Measurements from ENCODE around the gene DCST1.
A peak's percentile ranks its signal among the peaks of the same experiment; 100 is the strongest.

The DCST1 gene

GRCh38 chr1:155070721-155071569, 37.3 kb downstream of the DCST1 start:
- ATAC-seq, result peak; percentile 76

DNA sequence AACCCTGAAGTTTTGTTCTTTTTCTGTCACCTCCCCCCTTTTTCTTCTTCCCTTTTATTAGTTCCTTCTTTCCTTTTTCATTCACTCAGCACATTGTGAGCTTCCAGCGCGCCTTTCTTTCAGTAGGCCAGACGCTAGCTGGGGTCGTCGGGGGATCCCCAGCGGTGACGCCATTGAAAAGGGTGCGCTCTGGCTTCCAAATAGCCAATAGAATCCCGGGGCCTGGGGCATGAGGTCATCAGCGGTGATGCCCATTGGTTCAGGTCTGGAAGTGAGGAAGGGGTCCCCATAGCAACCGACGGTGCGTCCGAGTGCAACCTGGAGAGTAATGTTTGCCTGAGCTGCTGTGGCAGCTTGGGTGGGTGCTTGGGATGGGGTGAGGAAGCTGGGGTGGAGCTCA, 38.1 kb downstream of the DCST1 start:
- no peak for ATAC-seq
- TF ChIP-seq ZNF70 (CRISPR knock-in tag; IDR thresholded peaks at IDR 0.05) (no peak), TCF4 (CRISPR knock-in tag; IDR thresholded peaks at IDR 0.05; ENCODE audit: borderline replicate concordance) (no peak), CSDC2 (CRISPR knock-in tag; IDR thresholded peaks at IDR 0.05) (no peak), BACH2 (CRISPR knock-in tag; IDR thresholded peaks at IDR 0.05; ENCODE audit: borderline replicate concordance) (no peak), RARB (CRISPR knock-in tag; IDR thresholded peaks at IDR 0.05) (no peak), ZNF565 (CRISPR knock-in tag; conservative IDR thresholded peaks at IDR 0.05; ENCODE audit: low read depth) (no peak), PPARA (CRISPR knock-in tag; IDR thresholded peaks at IDR 0.05; ENCODE audit: borderline replicate concordance) (no peak), ARNTL (CRISPR knock-in tag; IDR thresholded peaks at IDR 0.05; ENCODE audit: borderline replicate concordance, low read depth) (no peak), TOX (CRISPR knock-in tag; IDR thresholded peaks at IDR 0.05; ENCODE audit: borderline replicate concordance) (no peak), SNAI2 (CRISPR knock-in tag; IDR thresholded peaks at IDR 0.05) (no peak), ZFP3 (CRISPR knock-in tag; IDR thresholded peaks at IDR 0.05) (no peak), ESRRG (CRISPR knock-in tag; IDR thresholded peaks at IDR 0.05) (no peak)
- TF ChIP-seq, protein P1, sequence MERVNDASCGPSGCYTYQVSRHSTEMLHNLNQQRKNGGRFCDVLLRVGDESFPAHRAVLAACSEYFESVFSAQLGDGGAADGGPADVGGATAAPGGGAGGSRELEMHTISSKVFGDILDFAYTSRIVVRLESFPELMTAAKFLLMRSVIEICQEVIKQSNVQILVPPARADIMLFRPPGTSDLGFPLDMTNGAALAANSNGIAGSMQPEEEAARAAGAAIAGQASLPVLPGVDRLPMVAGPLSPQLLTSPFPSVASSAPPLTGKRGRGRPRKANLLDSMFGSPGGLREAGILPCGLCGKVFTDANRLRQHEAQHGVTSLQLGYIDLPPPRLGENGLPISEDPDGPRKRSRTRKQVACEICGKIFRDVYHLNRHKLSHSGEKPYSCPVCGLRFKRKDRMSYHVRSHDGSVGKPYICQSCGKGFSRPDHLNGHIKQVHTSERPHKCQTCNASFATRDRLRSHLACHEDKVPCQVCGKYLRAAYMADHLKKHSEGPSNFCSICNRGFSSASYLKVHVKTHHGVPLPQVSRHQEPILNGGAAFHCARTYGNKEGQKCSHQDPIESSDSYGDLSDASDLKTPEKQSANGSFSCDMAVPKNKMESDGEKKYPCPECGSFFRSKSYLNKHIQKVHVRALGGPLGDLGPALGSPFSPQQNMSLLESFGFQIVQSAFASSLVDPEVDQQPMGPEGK (CRISPR knock-in tag; IDR thresholded peaks at IDR 0.05; ENCODE audit: borderline replicate concordance), result no peak
- TF ChIP-seq, protein P2, sequence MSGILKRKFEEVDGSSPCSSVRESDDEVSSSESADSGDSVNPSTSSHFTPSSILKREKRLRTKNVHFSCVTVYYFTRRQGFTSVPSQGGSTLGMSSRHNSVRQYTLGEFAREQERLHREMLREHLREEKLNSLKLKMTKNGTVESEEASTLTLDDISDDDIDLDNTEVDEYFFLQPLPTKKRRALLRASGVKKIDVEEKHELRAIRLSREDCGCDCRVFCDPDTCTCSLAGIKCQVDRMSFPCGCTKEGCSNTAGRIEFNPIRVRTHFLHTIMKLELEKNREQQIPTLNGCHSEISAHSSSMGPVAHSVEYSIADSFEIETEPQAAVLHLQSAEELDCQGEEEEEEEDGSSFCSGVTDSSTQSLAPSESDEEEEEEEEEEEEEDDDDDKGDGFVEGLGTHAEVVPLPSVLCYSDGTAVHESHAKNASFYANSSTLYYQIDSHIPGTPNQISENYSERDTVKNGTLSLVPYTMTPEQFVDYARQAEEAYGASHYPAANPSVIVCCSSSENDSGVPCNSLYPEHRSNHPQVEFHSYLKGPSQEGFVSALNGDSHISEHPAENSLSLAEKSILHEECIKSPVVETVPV (CRISPR knock-in tag; IDR thresholded peaks at IDR 0.05), result no peak
- TF ChIP-seq, protein P3, sequence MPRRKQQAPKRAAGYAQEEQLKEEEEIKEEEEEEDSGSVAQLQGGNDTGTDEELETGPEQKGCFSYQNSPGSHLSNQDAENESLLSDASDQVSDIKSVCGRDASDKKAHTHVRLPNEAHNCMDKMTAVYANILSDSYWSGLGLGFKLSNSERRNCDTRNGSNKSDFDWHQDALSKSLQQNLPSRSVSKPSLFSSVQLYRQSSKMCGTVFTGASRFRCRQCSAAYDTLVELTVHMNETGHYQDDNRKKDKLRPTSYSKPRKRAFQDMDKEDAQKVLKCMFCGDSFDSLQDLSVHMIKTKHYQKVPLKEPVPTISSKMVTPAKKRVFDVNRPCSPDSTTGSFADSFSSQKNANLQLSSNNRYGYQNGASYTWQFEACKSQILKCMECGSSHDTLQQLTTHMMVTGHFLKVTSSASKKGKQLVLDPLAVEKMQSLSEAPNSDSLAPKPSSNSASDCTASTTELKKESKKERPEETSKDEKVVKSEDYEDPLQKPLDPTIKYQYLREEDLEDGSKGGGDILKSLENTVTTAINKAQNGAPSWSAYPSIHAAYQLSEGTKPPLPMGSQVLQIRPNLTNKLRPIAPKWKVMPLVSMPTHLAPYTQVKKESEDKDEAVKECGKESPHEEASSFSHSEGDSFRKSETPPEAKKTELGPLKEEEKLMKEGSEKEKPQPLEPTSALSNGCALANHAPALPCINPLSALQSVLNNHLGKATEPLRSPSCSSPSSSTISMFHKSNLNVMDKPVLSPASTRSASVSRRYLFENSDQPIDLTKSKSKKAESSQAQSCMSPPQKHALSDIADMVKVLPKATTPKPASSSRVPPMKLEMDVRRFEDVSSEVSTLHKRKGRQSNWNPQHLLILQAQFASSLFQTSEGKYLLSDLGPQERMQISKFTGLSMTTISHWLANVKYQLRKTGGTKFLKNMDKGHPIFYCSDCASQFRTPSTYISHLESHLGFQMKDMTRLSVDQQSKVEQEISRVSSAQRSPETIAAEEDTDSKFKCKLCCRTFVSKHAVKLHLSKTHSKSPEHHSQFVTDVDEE (CRISPR knock-in tag; IDR thresholded peaks at IDR 0.05), result no peak

More at GRCh38 chr1:155070721-155071569, 37.3 kb downstream of the DCST1 start:
- TF ChIP-seq CREB5 (CRISPR knock-in tag; IDR thresholded peaks at IDR 0.05; ENCODE audit: low read depth) (no peak), PPARA (CRISPR knock-in tag; IDR thresholded peaks at IDR 0.05; ENCODE audit: borderline replicate concordance) (no peak), BACH2 (CRISPR knock-in tag; IDR thresholded peaks at IDR 0.05; ENCODE audit: borderline replicate concordance) (no peak), ZNF8 (CRISPR knock-in tag; IDR thresholded peaks at IDR 0.05) (no peak), SNAI2 (CRISPR knock-in tag; IDR thresholded peaks at IDR 0.05) (no peak), ZNF565 (CRISPR knock-in tag; conservative IDR thresholded peaks at IDR 0.05; ENCODE audit: low read depth) (no peak), CSDC2 (CRISPR knock-in tag; IDR thresholded peaks at IDR 0.05) (no peak), ZNF70 (CRISPR knock-in tag; IDR thresholded peaks at IDR 0.05) (no peak), TCF4 (CRISPR knock-in tag; IDR thresholded peaks at IDR 0.05; ENCODE audit: borderline replicate concordance) (no peak), ZFP3 (CRISPR knock-in tag; IDR thresholded peaks at IDR 0.05) (no peak), RARB (CRISPR knock-in tag; IDR thresholded peaks at IDR 0.05) (no peak), ZFP30 (CRISPR knock-in tag; IDR thresholded peaks at IDR 0.05) (no peak), ISL1 (CRISPR knock-in tag; IDR thresholded peaks at IDR 0.05) (no peak)
- TF ChIP-seq, protein P1 (CRISPR knock-in tag; IDR thresholded peaks at IDR 0.05; ENCODE audit: borderline replicate concordance), result no peak
- TF ChIP-seq, protein P3 (CRISPR knock-in tag; IDR thresholded peaks at IDR 0.05), result no peak

Measured in SK-N-SH treated with all-trans-retinoic acid at 6 μM for 48 hours (cell line).